ENCODE measurements around the gene OR2T6.

DNA sequence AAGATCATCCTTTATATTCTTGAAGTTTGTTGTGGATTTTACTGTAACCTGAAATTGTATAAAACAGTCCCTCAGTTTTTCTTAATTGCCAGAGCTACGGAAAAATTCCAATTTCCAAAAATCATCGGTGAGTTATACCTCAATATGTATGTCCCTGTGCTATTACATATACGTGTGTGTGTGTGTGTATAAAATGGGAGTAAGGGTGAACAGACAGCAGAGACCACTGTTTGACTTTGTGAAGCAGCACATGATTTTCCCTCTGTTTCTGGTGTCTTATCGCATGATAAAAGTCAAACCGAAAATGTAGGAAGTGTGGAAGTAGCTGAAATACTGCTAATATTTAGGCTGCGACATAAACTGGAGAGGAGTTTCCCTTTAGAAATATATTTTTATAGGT lies 28.5 kb downstream of the OR2T6 start:
- TF ChIP-seq, protein P1, sequence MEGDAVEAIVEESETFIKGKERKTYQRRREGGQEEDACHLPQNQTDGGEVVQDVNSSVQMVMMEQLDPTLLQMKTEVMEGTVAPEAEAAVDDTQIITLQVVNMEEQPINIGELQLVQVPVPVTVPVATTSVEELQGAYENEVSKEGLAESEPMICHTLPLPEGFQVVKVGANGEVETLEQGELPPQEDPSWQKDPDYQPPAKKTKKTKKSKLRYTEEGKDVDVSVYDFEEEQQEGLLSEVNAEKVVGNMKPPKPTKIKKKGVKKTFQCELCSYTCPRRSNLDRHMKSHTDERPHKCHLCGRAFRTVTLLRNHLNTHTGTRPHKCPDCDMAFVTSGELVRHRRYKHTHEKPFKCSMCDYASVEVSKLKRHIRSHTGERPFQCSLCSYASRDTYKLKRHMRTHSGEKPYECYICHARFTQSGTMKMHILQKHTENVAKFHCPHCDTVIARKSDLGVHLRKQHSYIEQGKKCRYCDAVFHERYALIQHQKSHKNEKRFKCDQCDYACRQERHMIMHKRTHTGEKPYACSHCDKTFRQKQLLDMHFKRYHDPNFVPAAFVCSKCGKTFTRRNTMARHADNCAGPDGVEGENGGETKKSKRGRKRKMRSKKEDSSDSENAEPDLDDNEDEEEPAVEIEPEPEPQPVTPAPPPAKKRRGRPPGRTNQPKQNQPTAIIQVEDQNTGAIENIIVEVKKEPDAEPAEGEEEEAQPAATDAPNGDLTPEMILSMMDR (conservative IDR thresholded peaks at IDR 0.05; ENCODE audit: low read depth, low read length) = peak; percentile 44
- no peak for TF ChIP-seq EZH2 (IDR thresholded peaks at IDR 0.05; ENCODE audit: borderline replicate concordance, low read depth, low read length, poor library complexity, severe bottlenecking)
